IMR-90 (cell line): Measurements from ENCODE around the gene RUSC1. TPM values are rescaled to one million over a fixed set of nuclear protein-coding genes. Genes with fewer than 3 reads are reported as not detected.

Experiments
- ATAC-seq: fragments of 200-7000 bp; cut with Tn5 transposase; 2 replicates; pipeline ENCODE4 v1.9.1; 2020; ENCODE audit warnings: low read depth, mild to moderate bottlenecking, moderate library complexity
- BruUV-seq: library from RNA; stranded (reverse); fragments of 400-500 nt; replicated peaks from 2 replicates; lab custom pipeline; 2021; lab: Mats Ljungman, UMichigan
- CTCF ChIA-PET: fragments of 300-600 bp; formaldehyde crosslinking; extraction: SDS; loops from one replicate; lab custom pipeline; 2021; ENCODE audit warnings: antibody characterized with exemption; lab: Yijun Ruan, JAX
- POLR2A ChIA-PET: fragments of 300-600 bp; sonication (Branson Sonifier 250); formaldehyde crosslinking; loops from one replicate; lab custom pipeline; 2022; ENCODE audit warnings: antibody characterized with exemption; ENCODE audit not compliant: unreplicated experiment; lab: Charles Lee
- DNase-seq: peaks from one replicate; pipeline ENCODE4 v3.0.0; 2013
- H2AFZ ChIP-seq: replicated peaks from 2 replicates; pipeline ENCODE3; 2013; ENCODE audit warnings: low read length, mild to moderate bottlenecking; ENCODE audit not compliant: poor library complexity
- H2AK5ac ChIP-seq: 2 replicates; pipeline ENCODE4 v1.6.1; 2013; ENCODE audit warnings: low read depth, low read length, inconsistent platforms
- H2AK9ac ChIP-seq: replicated peaks from 2 replicates; pipeline ENCODE3; 2013; ENCODE audit warnings: mild to moderate bottlenecking, low read depth, low read length, moderate library complexity; ENCODE audit not compliant: poor library complexity
- H2BK120ac ChIP-seq: 2 replicates; pipeline ENCODE4 v1.6.1; 2013; ENCODE audit warnings: low read depth, low read length, inconsistent platforms
- H2BK15ac ChIP-seq: 3 replicates; pipeline ENCODE4 v1.6.1; 2013; ENCODE audit warnings: low read depth, low read length, inconsistent platforms
- H2BK20ac ChIP-seq: 2 replicates; pipeline ENCODE4 v1.6.1; 2013; ENCODE audit warnings: low read depth, mild to moderate bottlenecking, inconsistent platforms, low read length, moderate library complexity
- H2BK5ac ChIP-seq: 2 replicates; pipeline ENCODE4 v1.6.1; 2013; ENCODE audit warnings: mild to moderate bottlenecking, low read depth, low read length, inconsistent platforms; ENCODE audit not compliant: poor library complexity, severe bottlenecking
- H3K14ac ChIP-seq: replicated peaks from 2 replicates; pipeline ENCODE4 v1.6.1; 2013; ENCODE audit warnings: low read depth, low read length, inconsistent platforms
- H3K18ac ChIP-seq: 2 replicates; pipeline ENCODE4 v1.6.1; 2013; ENCODE audit warnings: low read depth, low read length, control low read depth
- H3K23ac ChIP-seq: 2 replicates; pipeline ENCODE4 v1.6.1; 2013; ENCODE audit warnings: low read depth, low read length, inconsistent platforms
- H3K27ac ChIP-seq: 2 replicates; pipeline ENCODE4 v1.5.1; 2013; ENCODE audit warnings: mild to moderate bottlenecking, control low read depth, low read length; ENCODE audit not compliant: insufficient read depth
- H3K27me3 ChIP-seq: 2 replicates; pipeline ENCODE4 v1.6.1; 2013; ENCODE audit warnings: low read length; ENCODE audit not compliant: control insufficient read depth, insufficient read depth
- H3K36me3 ChIP-seq: 2 replicates; pipeline ENCODE4 v1.6.1; 2013; ENCODE audit warnings: low read length, mixed read lengths; ENCODE audit not compliant: control insufficient read depth, insufficient read depth
- H3K4ac ChIP-seq: 2 replicates; pipeline ENCODE4 v1.6.1; 2013; ENCODE audit warnings: low read depth, low read length, inconsistent platforms
- H3K4me1 ChIP-seq: 2 replicates; pipeline ENCODE4 v1.6.1; 2013; ENCODE audit warnings: low read length, mixed read lengths; ENCODE audit not compliant: control insufficient read depth, insufficient read depth
- H3K4me2 ChIP-seq: 2 replicates; pipeline ENCODE4 v1.6.1; 2013; ENCODE audit warnings: low read depth, mild to moderate bottlenecking, control low read depth, low read length, moderate library complexity
- H3K4me3 ChIP-seq: 2 replicates; pipeline ENCODE4 v1.5.1; 2013; ENCODE audit warnings: low read depth, mild to moderate bottlenecking, control low read depth, low read length, moderate library complexity; ENCODE audit not compliant: insufficient read depth
- H3K56ac ChIP-seq: 2 replicates; pipeline ENCODE4 v1.6.1; 2013; ENCODE audit warnings: low read length, inconsistent platforms; ENCODE audit not compliant: insufficient read depth; ENCODE audit errors: extremely low read depth
- H3K79me1 ChIP-seq, 2 experiments: 2 replicates each; pipeline ENCODE4 v1.6.1; 2013; ENCODE audit warnings: low read length in 2 of 2, inconsistent platforms in 1 of 2, low read depth in 1 of 2
- H3K9ac ChIP-seq: 2 replicates; pipeline ENCODE4 v1.6.1; 2013; ENCODE audit warnings: low read depth, low read length, control low read depth
- H3K9me1 ChIP-seq: 2 replicates; pipeline ENCODE4 v1.6.1; 2013; ENCODE audit warnings: low read length, inconsistent platforms; ENCODE audit not compliant: insufficient read depth
- H3K9me3 ChIP-seq: 2 replicates; pipeline ENCODE4 v1.6.1; 2013; ENCODE audit warnings: low read length; ENCODE audit not compliant: control insufficient read depth, insufficient read depth
- H4K20me1 ChIP-seq: 2 replicates; pipeline ENCODE4 v1.6.1; 2013; ENCODE audit warnings: low read length, inconsistent platforms; ENCODE audit not compliant: insufficient read depth
- H4K5ac ChIP-seq: 2 replicates; pipeline ENCODE4 v1.6.1; 2013; ENCODE audit warnings: mild to moderate bottlenecking, low read depth, low read length, control low read depth
- H4K8ac ChIP-seq, 2 experiments: 2 replicates each; pipeline ENCODE4 v1.6.1; 2013; ENCODE audit warnings: low read depth in 2 of 2, low read length in 2 of 2, control low read depth in 1 of 2, inconsistent platforms in 1 of 2
- H4K91ac ChIP-seq: 2 replicates; pipeline ENCODE4 v1.6.1; 2013; ENCODE audit warnings: low read depth, low read length, inconsistent platforms; ENCODE audit not compliant: insufficient read depth
- BHLHE40 ChIP-seq: fragments of 150-350 bp; IDR thresholded peaks from 2 replicates; pipeline ENCODE4 v1.6.1; 2016; ENCODE audit warnings: mild to moderate bottlenecking, low read depth, low read length
- CEBPB ChIP-seq: IDR thresholded peaks from 2 replicates; pipeline ENCODE4 v1.6.1; 2012; ENCODE audit warnings: low read depth, low read length, improper control_type of control experiment
- CHD1 ChIP-seq: IDR thresholded peaks from 2 replicates; pipeline ENCODE4 v1.6.1; 2012; ENCODE audit warnings: low read depth, low read length, improper control_type of control experiment
- FOS ChIP-seq: fragments of 150-350 bp; IDR thresholded peaks from 2 replicates; pipeline ENCODE4 v1.6.1; 2016; ENCODE audit warnings: low read depth, low read length
- MAFK ChIP-seq: IDR thresholded peaks from 2 replicates; pipeline ENCODE4 v1.6.1; 2012; ENCODE audit warnings: low read depth, low read length, improper control_type of control experiment
- MAZ ChIP-seq: IDR thresholded peaks from 2 replicates; pipeline ENCODE4 v1.6.1; 2012; ENCODE audit warnings: low read depth, mild to moderate bottlenecking, low read length, improper control_type of control experiment, moderate library complexity, borderline replicate concordance
- MXI1 ChIP-seq: IDR thresholded peaks from 2 replicates; pipeline ENCODE4 v1.6.1; 2012; ENCODE audit warnings: low read depth, mild to moderate bottlenecking, low read length, moderate library complexity, borderline replicate concordance
- NFE2L2 ChIP-seq: fragments of 150-350 bp; IDR thresholded peaks from 2 replicates; pipeline ENCODE4 v1.6.1; 2016; ENCODE audit warnings: low read depth, mild to moderate bottlenecking, low read length
- POLR2A ChIP-seq: IDR thresholded peaks from 2 replicates; pipeline ENCODE4 v1.6.1; 2012; ENCODE audit warnings: mild to moderate bottlenecking, low read depth, low read length
- RAD21 ChIP-seq: IDR thresholded peaks from 2 replicates; pipeline ENCODE4 v1.6.1; 2012; ENCODE audit warnings: low read length, improper control_type of control experiment
- RCOR1 ChIP-seq: IDR thresholded peaks from 2 replicates; pipeline ENCODE4 v1.6.1; 2012; ENCODE audit warnings: mild to moderate bottlenecking, low read length, improper control_type of control experiment; ENCODE audit not compliant: insufficient replicate concordance
- RFX5 ChIP-seq: IDR thresholded peaks from 2 replicates; pipeline ENCODE4 v1.8.0; 2012; ENCODE audit warnings: low read depth, mild to moderate bottlenecking, low read length, moderate library complexity
- SMC3 ChIP-seq: fragments of 150-350 bp; IDR thresholded peaks from 2 replicates; pipeline ENCODE4 v1.6.1; 2016; ENCODE audit warnings: low read depth, mild to moderate bottlenecking, antibody characterized with exemption, low read length, moderate library complexity
- WGBS, 2 experiments: methylation state at CpG; one replicate each; pipeline versions ENCODE4 v1.1.5 to v1.1.7; 2013; ENCODE audit warnings: missing lambda C conversion rate in 2 of 2; ENCODE audit not compliant: insufficient read length in 1 of 2; ENCODE audit errors: extremely low coverage in 2 of 2; 5-methylcytosine and 5-hydroxymethylcytosine counted together
- dilution Hi-C: fragments of 300-500 bp; cut with HindIII; formaldehyde crosslinking; loops from one replicate; pipeline ENCODE4 v1.14.3; 2018; ENCODE audit warnings: low sequenced_read_pairs; ENCODE audit not compliant: unreplicated experiment
- in situ Hi-C: fragments of 300-500 bp; cut with MboI; formaldehyde crosslinking; loops from 3 replicates; pipeline ENCODE4 v1.14.3; 2019; ENCODE audit warnings: low sequenced_read_pairs, inconsistent platforms, mixed read lengths
- intact Hi-C: fragments of 100-400 bp; cut with micrococcal nuclease; formaldehyde crosslinking; loops from 2 replicates; pipeline ENCODE4 v1.10.0; 2022
- polyA plus RNA-seq, 3 experiments: library from polyadenylated mRNA; depleted of rRNA; stranded (reverse); fragments of >200 nt; gene quantifications; 2 replicates each; pipeline ENCODE4 v1.2.3, GENCODE V29; 2012; ENCODE audit warnings: low replicate concordance in 1 of 3
- total RNA-seq: library from RNA; depleted of rRNA; stranded (reverse); fragments of >200 nt; gene quantifications from 2 replicates; pipeline ENCODE4 v1.2.3, GENCODE V29; 2012
- TF ChIP-seq, protein P1 (sequence below): fragments of 150-350 bp; IDR thresholded peaks from 2 replicates; pipeline ENCODE4 v1.6.1; 2017; ENCODE audit warnings: mild to moderate bottlenecking, antibody characterized with exemption, low read length, low read depth
- TF ChIP-seq, protein P2 (sequence below): fragments of 150-350 bp; IDR thresholded peaks from 2 replicates; pipeline ENCODE4 v1.6.1; 2016; ENCODE audit warnings: low read depth, mild to moderate bottlenecking, low read length, moderate library complexity, borderline replicate concordance
- TF ChIP-seq, protein P3 (sequence below): conservative IDR thresholded peaks from 2 replicates; pipeline ENCODE4 v1.5.1; 2012; ENCODE audit warnings: mild to moderate bottlenecking, low read depth, low read length, improper control_type of control experiment

Gene RUSC1
- total and polyA plus RNA-seq, 2 of the 4 experiments (the other 2 are of a cell fraction) = 4.1 to 31.4 TPM

DNA sequence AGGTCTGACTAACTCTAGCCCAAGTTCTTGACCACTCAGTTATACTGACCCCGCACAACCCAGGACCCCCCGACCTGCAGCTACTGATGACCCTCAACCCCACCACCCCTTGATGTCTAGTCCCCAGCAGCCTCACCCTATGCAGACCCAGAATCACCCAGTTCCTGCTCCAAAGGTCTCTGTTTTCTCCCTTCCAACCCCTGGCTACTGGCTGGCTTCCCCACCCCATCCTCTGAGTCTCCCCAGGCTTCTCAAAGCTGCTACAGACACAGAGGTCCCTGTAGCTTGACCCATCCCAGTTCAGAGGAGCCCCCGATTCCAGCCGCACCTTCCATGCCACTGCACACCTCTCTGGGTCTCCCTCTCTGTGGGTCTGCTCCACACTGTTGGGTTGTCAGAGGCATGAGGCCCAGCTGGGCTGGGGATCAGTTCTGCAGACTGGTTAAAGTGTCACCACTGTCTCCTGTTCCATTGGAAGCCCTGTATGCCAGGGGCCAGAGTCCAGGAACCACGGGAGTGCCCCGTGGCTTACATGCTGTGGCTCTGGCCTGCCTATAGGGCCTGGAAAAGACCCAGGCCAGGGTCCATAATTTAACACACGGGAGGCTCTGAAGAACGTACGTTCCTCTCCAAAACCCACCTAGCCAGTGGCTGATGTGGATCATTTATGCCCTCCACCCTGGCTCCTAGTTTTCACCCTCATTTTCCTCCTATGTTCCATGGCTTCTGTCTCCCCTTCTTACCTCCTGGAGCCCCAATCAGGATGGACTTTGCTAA, 20.0 kb upstream of the RUSC1 start:
- in situ Hi-C loops = no loop called here

More for the DNA sequence above, 20.0 kb upstream of the RUSC1 start:
- no peak for ATAC-seq
- Histone ChIP-seq H3K27ac (no peak overlapping the region), H4K91ac (no peak overlapping the region), H2AK5ac (no peak overlapping the region), H2BK5ac (no peak overlapping the region), H3K4me1 (no peaks in the 10 kb centered on the region), H3K4ac (no peak overlapping the region), H4K20me1 (no peaks in the 10 kb centered on the region), H3K27me3 (peaks cover 25% of the 10 kb centered on the region), H3K9ac (no peak overlapping the region), H2AK9ac (no peak overlapping the region), H3K9me3 (no peaks in the 10 kb centered on the region), H2BK15ac (no peak overlapping the region), H3K18ac (no peak overlapping the region), H3K36me3 (no peaks in the 10 kb centered on the region), H2BK20ac (no peak overlapping the region), H3K56ac (no peak overlapping the region), H4K8ac (no peak overlapping the region), H3K9me1 (no peaks in the 10 kb centered on the region), H3K23ac (no peak overlapping the region), H4K5ac (no peak overlapping the region), H3K14ac (no peak overlapping the region), H3K4me3 (no peak overlapping the region), H2BK120ac (no peak overlapping the region), H3K4me2 (no peak overlapping the region), H2AFZ (no peak overlapping the region), H3K79me1 (no peaks in the 10 kb centered on the region)
- ChIA-PET POLR2A (no interaction called here), CTCF (no interaction called here)
- intact Hi-C loops (no loop called here), dilution Hi-C loops (no loop called here)
- no peak for DNase-seq
- TF ChIP-seq RFX5 (no peak), NFE2L2 (no peak), FOS (no peak), RCOR1 (no peak), CHD1 (no peak), SMC3 (no peak), MAZ (no peak), MXI1 (no peak), RAD21 (no peak), BHLHE40 (no peak), MAFK (no peak), POLR2A (no peak), CEBPB (no peak)
- TF ChIP-seq, protein P1, sequence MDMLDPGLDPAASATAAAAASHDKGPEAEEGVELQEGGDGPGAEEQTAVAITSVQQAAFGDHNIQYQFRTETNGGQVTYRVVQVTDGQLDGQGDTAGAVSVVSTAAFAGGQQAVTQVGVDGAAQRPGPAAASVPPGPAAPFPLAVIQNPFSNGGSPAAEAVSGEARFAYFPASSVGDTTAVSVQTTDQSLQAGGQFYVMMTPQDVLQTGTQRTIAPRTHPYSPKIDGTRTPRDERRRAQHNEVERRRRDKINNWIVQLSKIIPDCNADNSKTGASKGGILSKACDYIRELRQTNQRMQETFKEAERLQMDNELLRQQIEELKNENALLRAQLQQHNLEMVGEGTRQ = no peak
- TF ChIP-seq, protein P2, sequence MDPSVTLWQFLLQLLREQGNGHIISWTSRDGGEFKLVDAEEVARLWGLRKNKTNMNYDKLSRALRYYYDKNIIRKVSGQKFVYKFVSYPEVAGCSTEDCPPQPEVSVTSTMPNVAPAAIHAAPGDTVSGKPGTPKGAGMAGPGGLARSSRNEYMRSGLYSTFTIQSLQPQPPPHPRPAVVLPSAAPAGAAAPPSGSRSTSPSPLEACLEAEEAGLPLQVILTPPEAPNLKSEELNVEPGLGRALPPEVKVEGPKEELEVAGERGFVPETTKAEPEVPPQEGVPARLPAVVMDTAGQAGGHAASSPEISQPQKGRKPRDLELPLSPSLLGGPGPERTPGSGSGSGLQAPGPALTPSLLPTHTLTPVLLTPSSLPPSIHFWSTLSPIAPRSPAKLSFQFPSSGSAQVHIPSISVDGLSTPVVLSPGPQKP = no peak
- TF ChIP-seq, protein P3, sequence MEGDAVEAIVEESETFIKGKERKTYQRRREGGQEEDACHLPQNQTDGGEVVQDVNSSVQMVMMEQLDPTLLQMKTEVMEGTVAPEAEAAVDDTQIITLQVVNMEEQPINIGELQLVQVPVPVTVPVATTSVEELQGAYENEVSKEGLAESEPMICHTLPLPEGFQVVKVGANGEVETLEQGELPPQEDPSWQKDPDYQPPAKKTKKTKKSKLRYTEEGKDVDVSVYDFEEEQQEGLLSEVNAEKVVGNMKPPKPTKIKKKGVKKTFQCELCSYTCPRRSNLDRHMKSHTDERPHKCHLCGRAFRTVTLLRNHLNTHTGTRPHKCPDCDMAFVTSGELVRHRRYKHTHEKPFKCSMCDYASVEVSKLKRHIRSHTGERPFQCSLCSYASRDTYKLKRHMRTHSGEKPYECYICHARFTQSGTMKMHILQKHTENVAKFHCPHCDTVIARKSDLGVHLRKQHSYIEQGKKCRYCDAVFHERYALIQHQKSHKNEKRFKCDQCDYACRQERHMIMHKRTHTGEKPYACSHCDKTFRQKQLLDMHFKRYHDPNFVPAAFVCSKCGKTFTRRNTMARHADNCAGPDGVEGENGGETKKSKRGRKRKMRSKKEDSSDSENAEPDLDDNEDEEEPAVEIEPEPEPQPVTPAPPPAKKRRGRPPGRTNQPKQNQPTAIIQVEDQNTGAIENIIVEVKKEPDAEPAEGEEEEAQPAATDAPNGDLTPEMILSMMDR = no peak
- BruUV-seq = no TSS peak
- 76% methylated on average over 5 of the region's 9 CpGs; no CpG with 5 or more reads in 1 of the 2 experiments for WGBS, 2 experiments
